GM13976 (cell line): ENCODE measurements around the gene R3HDM2.
"Not testable (repeated sequence)": the region's sequence is repeated elsewhere in the genome, so short reads cannot be mapped to it uniquely, and the experiment has no call there.

ENCODE experiments used
- DNase-seq: peaks from one replicate; pipeline ENCODE4 v3.0.0; 2012; ENCODE audit warnings: low spot score
- in situ Hi-C: fragments of 300-500 bp; cut with MboI; formaldehyde crosslinking; loops from one replicate; pipeline ENCODE4 v1.12.0; 2022; ENCODE audit warnings: low sequenced_read_pairs, mixed read lengths, inconsistent platforms; ENCODE audit not compliant: unreplicated experiment
- TF ChIP-seq, protein P1 (sequence below): IDR thresholded peaks from 2 replicates; pipeline ENCODE4 v1.5.1; 2012; ENCODE audit warnings: borderline replicate concordance, mild to moderate bottlenecking; ENCODE audit not compliant: insufficient read depth; ENCODE audit errors: extremely low read depth, missing control alignments, control extremely low read depth

Gene R3HDM2

GRCh38 chr12:57352166-57352565, 78.7 kb downstream of the R3HDM2 start:
- in situ Hi-C loops = no loop called here
- no peak for DNase-seq
- TF ChIP-seq, protein P1, sequence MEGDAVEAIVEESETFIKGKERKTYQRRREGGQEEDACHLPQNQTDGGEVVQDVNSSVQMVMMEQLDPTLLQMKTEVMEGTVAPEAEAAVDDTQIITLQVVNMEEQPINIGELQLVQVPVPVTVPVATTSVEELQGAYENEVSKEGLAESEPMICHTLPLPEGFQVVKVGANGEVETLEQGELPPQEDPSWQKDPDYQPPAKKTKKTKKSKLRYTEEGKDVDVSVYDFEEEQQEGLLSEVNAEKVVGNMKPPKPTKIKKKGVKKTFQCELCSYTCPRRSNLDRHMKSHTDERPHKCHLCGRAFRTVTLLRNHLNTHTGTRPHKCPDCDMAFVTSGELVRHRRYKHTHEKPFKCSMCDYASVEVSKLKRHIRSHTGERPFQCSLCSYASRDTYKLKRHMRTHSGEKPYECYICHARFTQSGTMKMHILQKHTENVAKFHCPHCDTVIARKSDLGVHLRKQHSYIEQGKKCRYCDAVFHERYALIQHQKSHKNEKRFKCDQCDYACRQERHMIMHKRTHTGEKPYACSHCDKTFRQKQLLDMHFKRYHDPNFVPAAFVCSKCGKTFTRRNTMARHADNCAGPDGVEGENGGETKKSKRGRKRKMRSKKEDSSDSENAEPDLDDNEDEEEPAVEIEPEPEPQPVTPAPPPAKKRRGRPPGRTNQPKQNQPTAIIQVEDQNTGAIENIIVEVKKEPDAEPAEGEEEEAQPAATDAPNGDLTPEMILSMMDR = no peak

DNA sequence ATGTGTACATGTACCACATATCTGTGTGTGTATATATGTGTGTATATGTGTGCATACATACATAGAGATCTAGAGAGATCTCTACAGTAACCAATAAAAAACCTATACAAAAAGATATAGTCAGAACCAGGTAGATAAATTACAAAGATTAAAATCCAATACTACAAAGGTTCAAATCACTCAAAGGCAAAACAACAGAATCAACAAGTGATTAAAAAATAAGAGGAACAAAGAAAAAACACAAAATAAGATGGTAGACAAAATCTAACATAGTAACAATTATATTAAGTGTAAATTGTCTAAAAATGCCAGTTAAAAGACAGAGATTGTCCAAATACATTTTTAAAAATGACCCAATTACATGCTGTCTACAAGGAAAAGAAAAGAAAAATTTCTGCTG, 83.6 kb downstream of the R3HDM2 start:
- in situ Hi-C loops = no loop called here
- DNase-seq = no peak
- TF ChIP-seq, protein P1 = no peak

- peak; percentile 38 for DNase-seq
- in situ Hi-C loops = no loop called here
Measured at GRCh38 chr12:57343703-57344378, 87.0 kb downstream of the R3HDM2 start.

GRCh38 chr12:57342207-57342691, 88.6 kb downstream of the R3HDM2 start:
- in situ Hi-C loops = no loop called here
- TF ChIP-seq, protein P1 = no peak
- DNase-seq = no peak

More at GRCh38 chr12:57343703-57344378, 87.0 kb downstream of the R3HDM2 start:
- TF ChIP-seq, protein P1 = no peak

GRCh38 chr12:57341275-57341990, 89.4 kb downstream of the R3HDM2 start:
- DNase-seq = no peak
- in situ Hi-C loops = no loop called here
- TF ChIP-seq, protein P1 = no peak

- in situ Hi-C loops = no loop called here
- DNase-seq = no peak
- TF ChIP-seq, protein P1 = no peak
Measured at GRCh38 chr12:57340104-57340503, 90.7 kb downstream of the R3HDM2 start.

GRCh38 chr12:57336299-57336698, 94.5 kb downstream of the R3HDM2 start:
- in situ Hi-C loops, DNase-seq: not testable (repeated sequence)
